H1 (cell line): ENCODE results near the gene FGR. TPM values are rescaled to one million over a fixed set of nuclear protein-coding genes. Genes with fewer than 3 reads are reported as not detected.

Experiments
- CTCF ChIA-PET: fragments of 300-600 bp; sonication (Branson Sonifier 250); formaldehyde crosslinking; loops from one replicate; lab custom pipeline; 2021; ENCODE audit not compliant: partially characterized antibody; lab: Charles Lee
- POLR2A ChIA-PET: fragments of 300-600 bp; sonication (Branson Sonifier 250); formaldehyde crosslinking; loops from one replicate; lab custom pipeline; 2021; ENCODE audit warnings: inconsistent platforms; ENCODE audit not compliant: partially characterized antibody; lab: Charles Lee
- DNase-seq, 2 experiments: peaks; one replicate each; pipeline versions ENCODE4 v3.0.0 to v3.0.0-alpha.2; 2010 to 2022; ENCODE audit warnings: low spot score in 2 of 2, low read depth in 1 of 2, mixed read lengths in 1 of 2
- FAIRE-seq: peaks from 2 replicates; lab custom pipeline; 2011; peaks lifted over from hg19 to GRCh38; lab: Jason Lieb, UNC
- H2AFZ ChIP-seq: 2 replicates; pipeline ENCODE4 v1.8.1; 2012; ENCODE audit warnings: low read length, inconsistent platforms
- H2AK5ac ChIP-seq: 2 replicates; pipeline ENCODE4 v1.6.1; 2013; ENCODE audit warnings: low read depth, low read length
- H2BK120ac ChIP-seq: replicated peaks from 2 replicates; pipeline ENCODE3; 2013; ENCODE audit warnings: low read depth, low read length, inconsistent platforms
- H2BK12ac ChIP-seq: 2 replicates; pipeline ENCODE4 v1.6.1; 2013; ENCODE audit warnings: low read depth, low read length
- H2BK15ac ChIP-seq: 2 replicates; pipeline ENCODE4 v1.6.1; 2013; ENCODE audit warnings: low read length
- H2BK20ac ChIP-seq: 2 replicates; pipeline ENCODE4 v1.6.1; 2013; ENCODE audit warnings: low read length
- H2BK5ac ChIP-seq: 2 replicates; pipeline ENCODE4 v1.6.1; 2013; ENCODE audit warnings: low read depth, low read length
- H3K14ac ChIP-seq: 2 replicates; pipeline ENCODE4 v1.6.1; 2013; ENCODE audit warnings: inconsistent platforms; ENCODE audit not compliant: insufficient read length
- H3K18ac ChIP-seq: 2 replicates; pipeline ENCODE4 v1.6.1; 2013; ENCODE audit warnings: low read length; ENCODE audit errors: extremely low read depth
- H3K23ac ChIP-seq: 2 replicates; pipeline ENCODE4 v1.6.1; 2013; ENCODE audit warnings: inconsistent platforms; ENCODE audit not compliant: insufficient read length
- H3K23me2 ChIP-seq: 2 replicates; pipeline ENCODE4 v1.6.1; 2013; ENCODE audit warnings: low read depth, low read length
- H3K27ac ChIP-seq: 2 replicates; pipeline ENCODE4 v1.6.1; 2011; ENCODE audit warnings: low read depth, low read length, inconsistent platforms
- H3K27me3 ChIP-seq, 4 experiments: replicated peaks in 1 of 4; 1 replicate in 1 of 4; 2 replicates in 3 of 4; pipeline versions ENCODE4 v1.6.1 to v1.8.1; 2011 to 2013; ENCODE audit warnings: low read length in 3 of 4, mild to moderate bottlenecking in 3 of 4, inconsistent platforms in 2 of 4, mixed read lengths in 2 of 4, moderate library complexity in 1 of 4; ENCODE audit not compliant: control insufficient read depth in 3 of 4, insufficient read depth in 3 of 4; ENCODE audit errors: extremely low read depth in 1 of 4
- H3K36me3 ChIP-seq, 4 experiments: 2 replicates each; pipeline versions ENCODE4 v1.6.1 to v1.8.1; 2011 to 2013; ENCODE audit warnings: mild to moderate bottlenecking in 4 of 4, low read length in 3 of 4, moderate library complexity in 2 of 4, control low read depth in 1 of 4, inconsistent platforms in 1 of 4; ENCODE audit not compliant: insufficient read depth in 4 of 4, control insufficient read depth in 2 of 4
- H3K4ac ChIP-seq: replicated peaks from 2 replicates; pipeline ENCODE3; 2013; ENCODE audit warnings: low read length, low read depth, mixed read lengths, inconsistent platforms; ENCODE audit not compliant: insufficient read length
- H3K4me1 ChIP-seq, 4 experiments: replicated peaks in 1 of 4; 1 replicate in 1 of 4; 2 replicates in 3 of 4; pipeline versions ENCODE4 v1.6.1 to v1.8.1; 2011 to 2013; ENCODE audit warnings: low read length in 3 of 4, inconsistent platforms in 2 of 4, mixed read lengths in 1 of 4; ENCODE audit not compliant: insufficient read depth in 4 of 4, control insufficient read depth in 3 of 4
- H3K4me2 ChIP-seq, 2 experiments: 2 replicates each; pipeline versions ENCODE4 v1.6.1 to v1.8.1; 2011 to 2013; ENCODE audit warnings: low read depth in 2 of 2, low read length in 2 of 2, control low read depth in 1 of 2, inconsistent platforms in 1 of 2, mild to moderate bottlenecking in 1 of 2; ENCODE audit not compliant: insufficient read depth in 1 of 2
- H3K4me3 ChIP-seq, 4 experiments: fragments of 200-600, 300-600 bp in 1 of 4; sonication (generic), shearing (Covaris generic), sonication (Bioruptor Twin) in 1 of 4; 2 replicates each; pipeline versions ENCODE4 v1.5.1 to v1.8.1; 2011 to 2016; ENCODE audit warnings: low read length in 4 of 4, low read depth in 3 of 4, control low read depth in 2 of 4, inconsistent platforms in 2 of 4, mild to moderate bottlenecking in 2 of 4, mixed read lengths in 1 of 4, moderate library complexity in 1 of 4; ENCODE audit not compliant: insufficient read depth in 2 of 4; ENCODE audit errors: extremely low read depth in 1 of 4
- H3K56ac ChIP-seq: replicated peaks from 2 replicates; pipeline ENCODE3; 2013; ENCODE audit warnings: low read depth, mild to moderate bottlenecking, mixed read lengths, low read length, inconsistent platforms; ENCODE audit not compliant: insufficient read length
- H3K79me1 ChIP-seq: 2 replicates; pipeline ENCODE4 v1.6.1; 2013; ENCODE audit warnings: low read depth, low read length, control low read depth
- H3K79me2 ChIP-seq, 2 experiments: 2 replicates each; pipeline versions ENCODE4 v1.6.1 to v1.8.1; 2012 to 2013; ENCODE audit warnings: low read length in 2 of 2, mild to moderate bottlenecking in 2 of 2, inconsistent platforms in 1 of 2; ENCODE audit not compliant: insufficient read depth in 2 of 2, control insufficient read depth in 1 of 2
- H3K9ac ChIP-seq, 4 experiments: replicated peaks in 1 of 4; 1 replicate in 1 of 4; 2 replicates in 3 of 4; pipeline versions ENCODE4 v1.6.1 to v1.8.1; 2011 to 2013; ENCODE audit warnings: low read depth in 3 of 4, low read length in 3 of 4, control low read depth in 2 of 4, mild to moderate bottlenecking in 2 of 4, moderate library complexity in 2 of 4, inconsistent platforms in 1 of 4; ENCODE audit errors: extremely low read depth in 1 of 4
- H3K9me3 ChIP-seq, 2 experiments: 2 replicates each; pipeline versions ENCODE4 v1.6.1 to v1.8.1; 2012 to 2013; ENCODE audit warnings: mild to moderate bottlenecking in 2 of 2, moderate library complexity in 2 of 2, control low read depth in 1 of 2, inconsistent platforms in 1 of 2, low read depth in 1 of 2, low read length in 1 of 2, mixed read lengths in 1 of 2; ENCODE audit not compliant: insufficient read depth in 2 of 2
- H4K20me1 ChIP-seq, 2 experiments: replicated peaks in 1 of 2; 2 replicates each; pipeline versions ENCODE3 to v1.8.1; 2011 to 2013; ENCODE audit warnings: inconsistent platforms in 2 of 2, low read length in 2 of 2, mild to moderate bottlenecking in 1 of 2; ENCODE audit not compliant: insufficient read depth in 2 of 2, control insufficient read depth in 1 of 2
- H4K5ac ChIP-seq: 2 replicates; pipeline ENCODE4 v1.6.1; 2013; ENCODE audit warnings: low read length, low read depth, mixed read lengths, inconsistent platforms; ENCODE audit not compliant: insufficient read length
- H4K8ac ChIP-seq: 2 replicates; pipeline ENCODE4 v1.8.0; 2013; ENCODE audit warnings: mild to moderate bottlenecking, moderate library complexity, low read length, inconsistent platforms; ENCODE audit not compliant: insufficient read depth; ENCODE audit errors: extremely low read depth
- H4K91ac ChIP-seq: replicated peaks from 2 replicates; pipeline ENCODE3; 2013; ENCODE audit warnings: low read length, mixed read lengths, inconsistent platforms; ENCODE audit not compliant: insufficient read length
- CTBP2 ChIP-seq: IDR thresholded peaks from 2 replicates; pipeline ENCODE4 v1.7.0; 2011; ENCODE audit warnings: borderline replicate concordance, mild to moderate bottlenecking, moderate library complexity, mixed read lengths, low read length; ENCODE audit not compliant: insufficient read depth, insufficient read length
- E2F6 ChIP-seq: IDR thresholded peaks from 2 replicates; pipeline ENCODE4 v1.6.1; 2012; ENCODE audit warnings: inconsistent platforms
- EP300 ChIP-seq, 2 experiments: IDR thresholded peaks; 1 replicate in 1 of 2; 2 replicates in 1 of 2; pipeline ENCODE4 v1.6.1; 2011 to 2012; ENCODE audit warnings: low read depth in 2 of 2, low read length in 2 of 2, mild to moderate bottlenecking in 2 of 2, borderline replicate concordance in 1 of 2, inconsistent platforms in 1 of 2, moderate library complexity in 1 of 2
- JUN ChIP-seq: IDR thresholded peaks from 2 replicates; pipeline ENCODE4 v1.6.1; 2011; ENCODE audit warnings: low read depth, mild to moderate bottlenecking, improper control_type of control experiment, low read length
- MAFK ChIP-seq: IDR thresholded peaks from 2 replicates; pipeline ENCODE4 v1.6.1; 2012; ENCODE audit warnings: low read depth, mild to moderate bottlenecking, improper control_type of control experiment, low read length
- NRF1 ChIP-seq: IDR thresholded peaks from 2 replicates; pipeline ENCODE4 v1.6.1; 2011; ENCODE audit warnings: mild to moderate bottlenecking, low read depth, low read length, improper control_type of control experiment
- POLR2A ChIP-seq, 2 experiments: IDR thresholded peaks; 1 replicate in 1 of 2; 2 replicates in 1 of 2; pipeline ENCODE4 v1.6.1; 2011; ENCODE audit warnings: low read depth in 2 of 2, low read length in 2 of 2, mild to moderate bottlenecking in 2 of 2; ENCODE audit errors: control extremely low read depth in 1 of 2
- RFX5 ChIP-seq: IDR thresholded peaks from 2 replicates; pipeline ENCODE4 v1.6.1; 2011; ENCODE audit warnings: low read depth, low read length, improper control_type of control experiment, borderline replicate concordance
- SIX5 ChIP-seq: IDR thresholded peaks from 2 replicates; pipeline ENCODE4 v1.6.1; 2011; ENCODE audit warnings: mild to moderate bottlenecking, low read depth, low read length
- USF2 ChIP-seq: IDR thresholded peaks from 2 replicates; pipeline ENCODE4 v1.6.1; 2011; ENCODE audit warnings: low read length, improper control_type of control experiment
- WGBS, 2 experiments: shearing (Covaris generic) in 1 of 2; methylation state at CpG; one replicate each; pipeline versions ENCODE4 v1.1.6 to v1.1.7; 2013 to 2015; ENCODE audit warnings: low lambda C conversion rate in 2 of 2, mixed read lengths in 2 of 2, inconsistent platforms in 1 of 2, low coverage in 1 of 2, missing lambda C conversion rate in 1 of 2; ENCODE audit not compliant: insufficient replicate concordance in 2 of 2, insufficient coverage in 1 of 2, insufficient read length in 1 of 2; ENCODE audit errors: extremely low coverage in 1 of 2, missing lambda C conversion rate in 1 of 2; 5-methylcytosine and 5-hydroxymethylcytosine counted together
- polyA plus RNA-seq, 7 experiments: library from polyadenylated mRNA; depleted of rRNA in 3 of 7; stranded (reverse) in 5 of 7; unstranded in 2 of 7; fragments of >200 nt in 5 of 7; fragments of 200-250 nt in 2 of 7; gene quantifications; 1 replicate in 5 of 7; 2 replicates in 1 of 7; 4 replicates in 1 of 7; pipeline versions ENCODE4 v1.2.1 to v1.2.3, GENCODE V29; 2011 to 2013; ENCODE audit warnings: missing spikeins in 2 of 7, mixed read lengths in 2 of 7
- total RNA-seq: library from RNA; stranded (reverse); fragmentation: NEBNext Ultra II Directional; extraction: Animal tissue kit (Norgen Biotek cat#: 25700); gene quantifications from 2 replicates; pipeline ENCODE4 v1.2.1, GENCODE V29; 2021

FGR gene
- total and polyA plus RNA-seq, 2 of the 8 experiments (the other 6 are each of a cell fraction or from before 2014, with no cell fraction given): 0.22 to 0.95 TPM

GRCh38 chr1:27652111-27652864 lies 17.3 kb upstream of the FGR start:
- H3K9ac ChIP-seq: no peak overlapping the region
- no peak overlapping the region for H2BK20ac ChIP-seq
- no peak overlapping the region for H3K4ac ChIP-seq
- H4K8ac ChIP-seq: no peak overlapping the region
- H3K36me3 ChIP-seq: no peaks in the 10 kb centered on the region
- H2BK5ac ChIP-seq: no peak overlapping the region
- H3K27ac ChIP-seq: no peak overlapping the region
- no peak overlapping the region for H2BK120ac ChIP-seq
- no peaks in the 10 kb centered on the region for H3K23me2 ChIP-seq
- no peaks in the 10 kb centered on the region for H3K9me3 ChIP-seq
- H3K4me3 ChIP-seq: no peak overlapping the region
- 95% methylated on average over 5 of the region's 5 CpGs; no CpG with 5 or more reads in 1 of the 2 experiments for WGBS, 2 experiments
- peak overlapping the region; percentile 27; the same call in 1 of the 2 replicates for H2BK12ac ChIP-seq
- ChIA-PET POLR2A (interaction anchor here (0.6 kb wide), 1 partner anchor 330 kb away, joined by 3 read pairs; no protein-coding TSS in a partner anchor), CTCF (interaction anchor here (0.7 to 6.2 kb wide), 10 partner anchors 8 to 114 kb away, joined by 3 to 47 read pairs (median 3); no protein-coding TSS in a partner anchor)
- H3K79me1 ChIP-seq: no peaks in the 10 kb centered on the region
- H3K27me3 ChIP-seq: no peaks in the 10 kb centered on the region
- H2AK5ac ChIP-seq: no peak overlapping the region
- H3K79me2 ChIP-seq: no peaks in the 10 kb centered on the region
- H3K18ac ChIP-seq: no peak overlapping the region
- no peak overlapping the region for H4K91ac ChIP-seq
- DNase-seq (no peak), FAIRE-seq (no peak)
- H2AFZ ChIP-seq: no peak overlapping the region
- H3K23ac ChIP-seq: no peak overlapping the region
- H3K14ac ChIP-seq: no peak overlapping the region
- peaks cover 12 to 18% (median 16%) of the 10 kb centered on the region in 4 experiments for H3K4me1 ChIP-seq
- H3K56ac ChIP-seq: no peak overlapping the region
- H4K20me1 ChIP-seq: no peaks in the 10 kb centered on the region
- 0 out of 2 replicates have a peak overlapping the region, but pooled peaks have one; percentile 46 for H2BK15ac ChIP-seq
- no peak overlapping the region for H3K4me2 ChIP-seq
- H4K5ac ChIP-seq: no peak overlapping the region
- TF ChIP-seq RFX5 (no peak), JUN (no peak), USF2 (no peak), MAFK (no peak), E2F6 (no peak), POLR2A (IDR thresholded peaks at IDR 0.05; ENCODE audit: control extremely low read depth in 1 of 2, low read depth in 2 of 2, low read length in 2 of 2) (no peak), CTBP2 (no peak), NRF1 (no peak), SIX5 (no peak), EP300 (IDR thresholded peaks at IDR 0.05; ENCODE audit: borderline replicate concordance in 1 of 2, low read depth in 2 of 2, low read length in 2 of 2) (no peak)
